GM19463 (cell line): ENCODE results near the gene G6PC1.
"Not testable (repeated sequence)": the region's sequence is repeated elsewhere in the genome, so short reads cannot be mapped to it uniquely, and the experiment has no call there.

Source experiments
- ATAC-seq: cut with Tn5 transposase; IDR thresholded peaks from one replicate; pipeline ENCODE4 v1.9.1; 2021; ENCODE audit warnings: mild to moderate bottlenecking, moderate library complexity; ENCODE audit not compliant: unreplicated experiment

Gene G6PC1

GRCh38 chr17:42899981-42900380 is 618 bp upstream of the G6PC1 start:
- not testable (repeated sequence) for ATAC-seq

GRCh38 chr17:42901535-42902229 is 1.1 kb downstream of the G6PC1 start:
- no peak for ATAC-seq

- ATAC-seq = no peak
Observed at GRCh38 chr17:42904110-42904469, 3.5 kb downstream of the G6PC1 start.

GRCh38 chr17:42906772-42907446 is 6.3 kb downstream of the G6PC1 start:
- no peak for ATAC-seq

- no peak for ATAC-seq
Observed at GRCh38 chr17:42908872-42909700, 8.5 kb downstream of the G6PC1 start.

GRCh38 chr17:42913522-42913921 is 12.9 kb downstream of the G6PC1 start:
- no peak for ATAC-seq

- ATAC-seq = no peak
Observed at GRCh38 chr17:42913981-42914617, 13.5 kb downstream of the G6PC1 start.

- not testable (repeated sequence) for ATAC-seq
Observed at GRCh38 chr17:42915288-42915687, 14.7 kb downstream of the G6PC1 start.

- ATAC-seq = not testable (repeated sequence)
Observed at GRCh38 chr17:42916388-42917235, 16.0 kb downstream of the G6PC1 start.

GRCh38 chr17:42917236-42917603 is 16.6 kb downstream of the G6PC1 start:
- ATAC-seq = no peak

- ATAC-seq = no peak
Observed at GRCh38 chr17:42918902-42919521, 18.4 kb downstream of the G6PC1 start.

- not testable (repeated sequence) for ATAC-seq
Observed at GRCh38 chr17:42919522-42920077, 19.0 kb downstream of the G6PC1 start.

GRCh38 chr17:42920106-42920900 is 19.7 kb downstream of the G6PC1 start:
- no peak for ATAC-seq

GRCh38 chr17:42920922-42921321 is 20.3 kb downstream of the G6PC1 start:
- no peak for ATAC-seq

- no peak for ATAC-seq
Observed at GRCh38 chr17:42922294-42922693, 21.7 kb downstream of the G6PC1 start.

- ATAC-seq = not testable (repeated sequence)
Observed at GRCh38 chr17:42923472-42923871, 22.9 kb downstream of the G6PC1 start.

GRCh38 chr17:42924891-42925290 is 24.3 kb downstream of the G6PC1 start:
- no peak for ATAC-seq

GRCh38 chr17:42928714-42929496 is 28.3 kb downstream of the G6PC1 start:
- ATAC-seq = no peak
